NB4 (cell line): ENCODE measurements around the gene CTDSPL.

Experiments
- POLR2A ChIP-seq: IDR thresholded peaks from 2 replicates; pipeline ENCODE4 v1.6.1; 2011; ENCODE audit warnings: mild to moderate bottlenecking; ENCODE audit not compliant: insufficient read length; ENCODE audit errors: extremely low read depth
- TF ChIP-seq, protein P1 (sequence below): IDR thresholded peaks from one replicate; pipeline ENCODE4 v1.5.1; 2012; ENCODE audit warnings: low read depth, low read length
- TF ChIP-seq, protein P2 (sequence below): IDR thresholded peaks from 2 replicates; pipeline ENCODE4 v1.6.1; 2011; ENCODE audit warnings: low read depth, low read length

DNA sequence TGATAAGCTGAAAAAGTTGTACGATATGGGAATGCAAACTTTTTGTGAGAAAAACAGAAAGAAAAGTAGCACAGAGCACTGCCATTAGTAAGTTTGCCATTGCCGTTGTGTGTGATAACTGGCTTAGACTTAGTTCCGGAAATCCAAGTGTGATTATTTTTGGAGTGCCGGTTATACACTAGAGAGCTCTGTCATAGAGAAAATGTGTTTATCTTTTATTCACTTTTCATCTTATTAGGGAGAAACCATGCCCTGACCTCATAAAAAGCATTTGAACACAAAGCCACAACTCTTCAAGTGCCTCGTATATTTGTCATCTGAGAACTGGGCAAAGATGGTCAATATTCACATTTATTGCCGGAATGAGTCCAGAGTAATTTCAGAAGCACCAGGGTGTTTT, 36.1 kb downstream of the CTDSPL start:
- TF ChIP-seq, protein P1, sequence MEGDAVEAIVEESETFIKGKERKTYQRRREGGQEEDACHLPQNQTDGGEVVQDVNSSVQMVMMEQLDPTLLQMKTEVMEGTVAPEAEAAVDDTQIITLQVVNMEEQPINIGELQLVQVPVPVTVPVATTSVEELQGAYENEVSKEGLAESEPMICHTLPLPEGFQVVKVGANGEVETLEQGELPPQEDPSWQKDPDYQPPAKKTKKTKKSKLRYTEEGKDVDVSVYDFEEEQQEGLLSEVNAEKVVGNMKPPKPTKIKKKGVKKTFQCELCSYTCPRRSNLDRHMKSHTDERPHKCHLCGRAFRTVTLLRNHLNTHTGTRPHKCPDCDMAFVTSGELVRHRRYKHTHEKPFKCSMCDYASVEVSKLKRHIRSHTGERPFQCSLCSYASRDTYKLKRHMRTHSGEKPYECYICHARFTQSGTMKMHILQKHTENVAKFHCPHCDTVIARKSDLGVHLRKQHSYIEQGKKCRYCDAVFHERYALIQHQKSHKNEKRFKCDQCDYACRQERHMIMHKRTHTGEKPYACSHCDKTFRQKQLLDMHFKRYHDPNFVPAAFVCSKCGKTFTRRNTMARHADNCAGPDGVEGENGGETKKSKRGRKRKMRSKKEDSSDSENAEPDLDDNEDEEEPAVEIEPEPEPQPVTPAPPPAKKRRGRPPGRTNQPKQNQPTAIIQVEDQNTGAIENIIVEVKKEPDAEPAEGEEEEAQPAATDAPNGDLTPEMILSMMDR, result no peak
- no peak for TF ChIP-seq POLR2A
- TF ChIP-seq, protein P2, sequence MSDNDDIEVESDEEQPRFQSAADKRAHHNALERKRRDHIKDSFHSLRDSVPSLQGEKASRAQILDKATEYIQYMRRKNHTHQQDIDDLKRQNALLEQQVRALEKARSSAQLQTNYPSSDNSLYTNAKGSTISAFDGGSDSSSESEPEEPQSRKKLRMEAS, result no peak
